Stimulated activated CD4-positive, alpha-beta T cell treated with anti-CD3 and anti-CD28 coated beads, TNF-alpha, amount 100 ng/mL, for 24 hours (primary cell): ENCODE measurements around the gene PBX3.

Experiments
- DNase-seq, 3 experiments: peaks; one replicate each; pipeline ENCODE4 v3.0.0-alpha.2; 2020; ENCODE audit warnings: low read depth in 3 of 3

PBX3 gene

DNA sequence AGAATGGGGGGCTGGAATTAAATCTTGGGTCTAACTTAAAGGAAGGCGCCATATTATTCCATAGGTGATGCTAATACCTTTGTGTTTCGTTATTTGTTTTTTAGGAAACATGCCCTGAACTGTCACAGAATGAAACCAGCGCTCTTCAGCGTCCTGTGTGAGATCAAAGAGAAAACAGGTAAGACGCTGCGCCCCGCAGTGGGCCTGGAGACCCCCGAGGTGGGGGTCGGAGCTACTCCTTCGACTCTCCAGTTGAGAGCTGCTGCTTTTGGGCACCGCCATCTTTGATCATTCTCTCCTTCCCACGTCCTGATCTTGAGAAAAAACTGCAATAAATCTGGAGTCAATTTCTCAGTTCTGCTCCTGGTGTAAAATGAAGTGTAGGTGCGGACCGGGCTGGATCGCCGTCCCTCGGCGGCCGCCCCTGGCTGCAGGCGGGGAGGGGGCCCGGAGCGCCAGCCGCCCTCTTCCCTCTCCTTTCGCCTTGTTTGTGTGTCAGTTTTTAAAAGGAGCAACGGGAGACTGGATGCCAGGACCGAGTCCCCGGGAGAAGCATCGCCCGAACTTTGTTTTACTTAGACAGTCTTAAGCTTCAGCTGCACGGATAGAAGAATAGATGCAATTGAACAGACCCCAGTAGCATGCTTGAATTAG, 1.4 kb downstream of the PBX3 start:
- no peak for DNase-seq

DNA sequence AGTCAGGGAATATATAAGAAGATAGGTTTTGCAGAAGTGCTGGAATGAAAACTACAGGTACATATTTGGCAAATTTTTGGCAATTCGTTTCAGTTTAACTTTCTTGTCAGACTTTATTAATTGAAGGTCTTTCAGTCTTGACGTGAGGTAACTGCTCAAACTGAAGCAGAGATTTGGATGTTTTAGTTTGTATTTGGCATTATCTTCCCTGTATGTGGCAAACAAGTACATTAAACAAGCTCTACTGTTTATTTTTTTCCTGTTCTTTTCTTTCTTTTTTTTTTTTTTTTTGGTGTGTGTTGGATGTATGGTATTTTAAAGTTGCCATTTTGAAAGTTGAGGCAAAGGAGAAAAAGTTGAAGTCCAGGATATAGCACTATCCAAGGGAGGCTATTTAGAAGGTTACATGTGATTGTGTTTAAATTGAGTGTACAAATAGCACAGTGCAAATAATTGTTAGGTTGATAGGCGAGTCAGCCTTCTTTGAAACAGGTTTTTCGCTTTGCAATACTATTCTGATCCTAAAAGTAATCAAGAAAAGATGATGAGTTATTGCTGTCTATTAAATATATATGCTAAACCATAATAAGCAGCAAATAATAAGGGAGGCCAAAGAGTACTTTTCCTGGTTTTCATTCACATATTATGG, 2.2 kb downstream of the PBX3 start:
- no peak for DNase-seq

DNA sequence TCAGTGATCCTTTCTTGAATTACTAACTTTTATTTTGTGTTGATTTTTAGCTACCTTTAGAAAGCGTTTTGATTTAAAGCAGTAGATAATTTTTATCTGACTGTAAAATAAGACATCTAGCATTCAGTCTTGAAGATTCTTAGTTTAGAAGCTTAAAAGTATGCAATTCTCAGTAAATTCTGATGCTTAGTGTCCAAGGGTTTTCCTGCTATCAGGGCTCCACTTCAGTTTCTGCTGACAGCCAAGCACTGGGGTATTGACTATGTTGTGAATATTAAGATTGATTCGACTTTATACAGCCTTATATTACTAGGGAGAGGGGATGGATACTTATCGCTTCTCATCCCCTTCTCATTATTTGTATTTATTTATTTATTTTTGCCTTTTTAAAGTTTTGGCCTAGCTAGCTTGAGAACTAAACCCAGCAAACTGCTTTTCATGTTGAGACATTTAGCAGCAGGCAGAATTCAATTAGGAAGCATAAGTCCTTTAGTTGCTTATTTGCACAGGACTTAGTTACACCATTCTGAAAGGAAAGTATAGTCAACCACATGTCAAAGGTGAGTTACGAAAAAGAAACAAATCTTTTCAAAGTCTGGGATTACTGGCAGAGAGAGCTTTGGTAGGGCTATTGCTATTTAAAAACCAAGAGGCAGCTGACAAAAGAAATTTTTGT, 2.9 kb downstream of the PBX3 start:
- DNase-seq: no peak

DNA sequence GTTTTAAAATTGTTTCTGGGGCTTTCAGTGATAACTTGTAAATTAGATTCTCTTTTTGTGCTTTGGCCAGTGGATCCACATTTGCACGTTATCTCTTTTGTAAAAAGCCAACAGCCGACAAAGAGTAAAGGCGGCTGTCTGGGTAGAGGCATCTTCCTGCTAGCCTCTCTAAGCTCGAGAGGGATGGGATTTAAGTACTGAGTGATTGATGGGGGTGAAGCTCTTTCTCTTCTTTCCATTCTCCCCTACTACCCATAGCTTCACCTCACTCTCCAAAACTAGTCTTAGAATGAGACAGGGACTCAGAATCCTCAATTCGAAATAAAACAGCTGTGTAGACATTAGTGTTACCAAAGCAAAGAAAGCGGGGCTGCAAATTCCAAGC, 3.4 kb downstream of the PBX3 start:
- no peak for DNase-seq

DNA sequence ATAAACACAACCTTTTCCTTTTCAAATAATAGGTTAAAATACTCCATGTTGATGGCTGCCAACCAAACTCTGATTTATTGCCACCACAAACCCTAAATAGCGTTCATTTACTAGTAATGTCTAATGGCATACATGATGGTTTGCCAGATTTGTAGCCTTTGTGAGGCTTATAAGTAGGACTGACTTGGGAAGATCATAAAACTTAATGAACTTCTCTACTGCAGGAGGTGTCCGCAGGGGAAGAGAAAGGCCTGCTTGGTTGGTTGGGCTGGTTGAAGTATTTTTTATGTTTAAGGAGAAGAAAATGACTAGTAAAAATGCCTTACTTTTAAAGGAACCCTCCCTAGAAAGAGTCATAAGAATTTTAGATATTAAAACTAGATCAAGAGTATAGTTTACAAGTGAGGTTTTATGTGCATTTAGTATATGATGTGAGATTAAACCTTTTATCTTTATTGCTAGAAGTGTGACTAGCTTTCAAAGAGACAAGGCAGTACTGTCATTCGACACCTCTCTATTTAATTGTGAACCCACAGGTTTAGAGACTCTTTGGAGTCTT, 5.0 kb downstream of the PBX3 start:
- DNase-seq: no peak

DNA sequence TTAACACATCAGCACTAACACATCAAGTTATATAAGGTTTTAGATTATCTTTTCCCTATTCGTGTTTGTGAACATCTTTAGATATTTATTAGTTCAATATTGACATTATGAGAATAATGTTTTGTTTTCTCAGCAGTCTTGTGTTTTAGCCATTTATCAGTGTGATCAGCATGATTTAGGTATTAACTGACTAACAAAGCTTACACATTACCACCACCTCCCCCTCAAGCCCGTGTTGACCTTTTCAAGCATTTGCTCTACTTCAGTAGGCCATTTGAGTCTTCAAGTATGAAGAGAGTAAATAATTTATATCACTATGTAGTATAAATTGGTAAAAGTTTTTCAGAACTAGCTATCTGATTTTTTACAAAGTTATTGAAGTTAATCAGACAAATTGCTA, 6.9 kb downstream of the PBX3 start:
- DNase-seq: no peak

DNA sequence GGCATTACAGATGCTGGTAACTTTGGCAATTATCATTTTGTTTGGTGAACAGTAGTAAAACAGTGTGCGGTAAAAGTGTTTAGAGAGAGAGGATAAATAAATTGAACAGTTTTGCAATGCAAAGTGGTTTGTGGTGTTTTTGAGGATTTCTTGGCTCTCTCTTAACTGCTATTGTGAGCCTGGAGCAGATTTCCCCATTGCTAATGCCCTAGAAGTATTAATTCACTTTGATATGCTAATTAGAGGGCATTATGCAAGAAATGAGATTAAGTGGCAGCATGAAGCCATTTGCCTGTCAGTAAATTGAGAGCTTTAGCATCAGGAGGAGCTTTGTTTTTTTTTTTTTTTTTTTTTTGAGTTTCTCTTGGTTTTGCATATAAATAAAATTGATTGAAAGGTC, 8.2 kb downstream of the PBX3 start:
- DNase-seq: no peak

DNA sequence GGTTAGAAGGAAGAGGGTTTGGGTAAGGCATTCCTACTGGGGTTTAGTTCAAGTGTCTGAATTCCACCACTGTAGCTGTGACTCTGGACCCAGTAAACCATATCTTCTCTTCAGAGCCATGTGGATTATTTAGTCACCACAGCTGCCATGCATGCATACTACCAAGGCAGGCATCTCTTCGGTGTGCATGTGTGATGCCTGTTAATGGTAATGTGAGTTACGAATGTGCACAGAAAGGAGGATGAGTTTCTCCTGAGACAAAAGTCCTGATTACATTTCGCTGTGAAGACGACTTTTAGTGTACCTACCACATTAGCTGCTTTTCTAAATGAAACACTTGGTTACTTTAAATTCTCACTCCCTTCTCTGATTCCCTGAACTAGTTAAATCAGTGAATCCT, 9.3 kb downstream of the PBX3 start:
- DNase-seq: no peak

DNA sequence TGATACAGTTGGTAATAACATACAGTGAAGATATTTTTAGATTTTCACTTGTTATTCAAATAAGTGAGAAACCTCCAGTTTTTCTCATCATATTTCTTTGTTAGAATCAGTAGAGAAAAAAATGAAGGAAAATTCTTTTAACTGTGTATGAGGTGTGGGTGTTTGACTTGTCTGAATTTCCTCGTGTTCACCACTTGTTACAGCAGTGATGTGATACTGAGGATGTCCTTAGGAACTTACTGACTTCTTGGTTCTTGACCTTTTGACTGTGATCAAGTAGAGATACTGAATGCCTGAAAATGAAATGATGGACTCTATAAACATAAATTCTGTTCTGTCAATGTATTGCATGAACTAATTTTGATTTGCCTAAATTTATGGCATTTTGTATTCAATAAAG, 10.7 kb downstream of the PBX3 start:
- DNase-seq: no peak

DNA sequence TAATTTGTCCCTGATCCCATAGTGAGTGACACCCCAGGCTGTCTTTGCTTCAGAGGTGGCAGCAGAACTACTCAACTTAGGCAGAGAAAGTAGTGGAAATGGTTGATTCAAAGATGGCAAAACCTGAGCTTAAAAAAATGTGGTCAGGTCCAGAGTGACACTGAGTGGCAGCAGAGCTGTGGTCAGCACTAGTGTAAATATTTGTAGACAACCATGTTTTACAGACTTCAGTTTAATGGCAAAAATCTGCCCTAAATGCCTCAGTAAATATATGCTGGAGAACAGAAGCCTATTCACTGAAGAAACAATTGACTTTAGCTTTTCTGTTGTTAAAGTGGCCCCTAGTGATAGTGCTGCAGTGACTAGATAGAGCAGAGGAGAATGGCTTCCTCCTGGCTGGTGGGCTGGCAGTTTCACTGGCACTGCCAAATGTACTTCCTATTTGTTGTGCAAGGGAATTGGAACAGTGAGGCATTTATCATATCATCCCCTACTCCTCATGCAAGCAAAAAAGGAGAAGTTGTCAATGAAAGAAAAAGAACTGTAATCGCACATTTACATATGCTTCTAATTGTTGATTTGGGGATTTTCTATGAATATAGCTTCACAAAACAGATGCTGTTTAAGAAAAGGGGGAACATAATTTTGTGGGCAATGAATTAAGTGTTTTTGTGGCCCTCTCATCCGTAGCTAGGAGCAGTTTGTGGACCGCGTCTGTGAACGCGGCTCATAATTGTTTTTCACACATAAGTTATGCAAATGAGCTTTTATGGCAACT, 12.0 kb downstream of the PBX3 start:
- no peak for DNase-seq

DNA sequence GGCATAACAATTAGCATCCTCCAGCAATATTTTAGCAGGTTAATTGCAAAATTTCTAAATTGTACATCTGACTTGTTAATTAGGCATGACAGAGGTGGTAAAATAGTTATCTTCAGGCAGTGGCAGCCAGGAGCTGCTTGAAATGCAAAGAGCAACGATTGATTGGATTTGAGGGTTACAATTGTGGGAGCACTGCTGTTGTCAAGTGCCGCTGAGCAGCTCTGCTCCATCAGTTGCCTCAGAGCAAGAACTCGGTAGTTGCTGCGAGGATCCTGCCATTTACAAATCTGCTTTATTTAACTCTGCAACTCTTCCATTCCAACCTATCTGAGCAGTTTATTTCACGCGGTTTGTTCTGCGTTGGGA, 12.6 kb downstream of the PBX3 start:
- DNase-seq: no peak

DNA sequence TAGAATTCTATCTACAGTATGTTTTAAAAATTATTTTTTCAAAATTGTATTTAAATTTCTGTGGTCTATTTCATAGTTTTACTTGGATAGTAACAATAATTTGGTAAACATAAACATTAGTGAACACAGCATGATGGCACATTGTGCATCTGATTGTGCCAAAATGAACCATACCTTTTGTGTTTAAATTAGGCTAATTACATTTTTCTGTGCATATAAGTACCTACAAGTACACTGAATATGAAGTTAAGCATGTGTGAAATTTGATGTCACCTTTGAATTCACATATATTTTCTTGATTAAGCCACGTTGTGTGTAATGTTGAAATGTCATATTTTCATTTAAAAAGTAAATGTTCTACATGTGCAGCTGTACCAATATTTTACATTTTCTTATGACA, 13.4 kb downstream of the PBX3 start:
- DNase-seq: no peak

DNA sequence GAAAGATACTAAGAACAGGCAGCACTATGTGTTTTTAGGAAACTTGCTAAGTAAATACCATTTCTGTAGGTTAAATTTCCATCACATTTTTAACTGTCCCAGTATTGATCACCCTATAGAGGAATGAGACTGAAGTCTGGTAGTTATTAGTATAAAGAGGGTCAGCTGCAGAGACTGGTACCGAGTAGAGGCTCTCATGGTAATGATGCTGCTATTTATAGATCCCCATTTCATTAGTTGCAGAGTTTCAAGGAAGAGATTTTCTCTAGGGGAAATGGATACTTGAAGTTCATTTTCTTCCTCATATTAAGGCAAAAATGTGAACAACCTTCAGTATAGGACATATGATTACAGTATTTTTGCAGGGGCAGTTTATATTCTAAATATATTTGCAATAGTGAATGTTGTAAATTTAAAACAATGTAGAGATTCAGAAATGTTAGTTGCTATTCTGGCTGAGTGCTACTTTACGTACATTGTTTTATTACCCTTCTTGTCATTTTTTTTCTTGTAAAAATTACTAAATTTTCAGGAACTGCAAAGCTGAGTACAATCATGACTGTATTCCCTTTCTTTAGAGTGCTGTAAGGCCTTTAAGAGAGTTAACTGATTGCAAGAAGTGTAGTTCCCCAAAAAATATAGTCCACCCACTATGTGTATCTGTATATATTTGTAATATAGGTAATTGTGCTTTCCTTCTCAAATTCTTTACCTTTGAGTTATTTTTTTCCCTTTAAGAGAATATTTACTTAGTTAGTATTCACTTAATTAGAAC, 14.7 kb downstream of the PBX3 start:
- DNase-seq: no peak

DNA sequence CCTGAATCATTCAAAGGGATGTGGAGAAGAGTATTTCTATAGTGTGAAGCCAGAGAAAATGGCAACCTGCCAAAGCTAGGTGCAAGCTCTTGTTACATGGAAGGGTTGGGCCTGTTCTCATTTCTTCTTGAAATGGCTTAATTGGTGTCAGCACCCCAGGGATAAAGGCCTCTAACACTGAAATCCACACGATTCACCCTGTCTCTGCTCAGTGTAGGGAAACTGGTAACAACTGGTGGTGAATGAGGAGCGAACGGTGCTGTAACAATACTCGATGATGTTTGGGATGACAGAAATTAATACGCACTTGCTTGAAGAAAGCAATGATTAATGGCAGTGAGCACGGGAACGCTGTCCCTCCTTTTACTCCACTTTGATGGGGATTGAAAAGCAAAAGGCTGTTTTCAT, 16.2 kb downstream of the PBX3 start:
- no peak for DNase-seq

DNA sequence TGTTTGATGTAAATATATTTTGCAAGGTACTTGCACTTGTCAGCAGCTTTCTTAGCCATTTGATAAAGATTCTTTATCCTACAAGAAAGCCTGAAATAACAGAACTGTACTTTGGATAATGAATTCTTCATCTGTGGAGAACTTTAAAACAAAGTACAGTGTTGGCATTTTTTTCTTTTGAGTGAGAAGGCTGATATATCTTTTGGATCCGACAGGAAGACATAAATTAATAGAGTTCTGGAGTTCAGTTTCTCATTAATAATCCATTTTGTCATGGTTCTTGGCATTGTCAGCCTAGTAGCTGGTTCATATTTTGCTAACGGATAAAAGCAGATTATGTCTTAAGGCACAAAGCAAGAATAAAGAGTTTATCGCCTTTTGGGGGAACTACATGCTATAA, 17.0 kb downstream of the PBX3 start:
- DNase-seq: no peak

DNA sequence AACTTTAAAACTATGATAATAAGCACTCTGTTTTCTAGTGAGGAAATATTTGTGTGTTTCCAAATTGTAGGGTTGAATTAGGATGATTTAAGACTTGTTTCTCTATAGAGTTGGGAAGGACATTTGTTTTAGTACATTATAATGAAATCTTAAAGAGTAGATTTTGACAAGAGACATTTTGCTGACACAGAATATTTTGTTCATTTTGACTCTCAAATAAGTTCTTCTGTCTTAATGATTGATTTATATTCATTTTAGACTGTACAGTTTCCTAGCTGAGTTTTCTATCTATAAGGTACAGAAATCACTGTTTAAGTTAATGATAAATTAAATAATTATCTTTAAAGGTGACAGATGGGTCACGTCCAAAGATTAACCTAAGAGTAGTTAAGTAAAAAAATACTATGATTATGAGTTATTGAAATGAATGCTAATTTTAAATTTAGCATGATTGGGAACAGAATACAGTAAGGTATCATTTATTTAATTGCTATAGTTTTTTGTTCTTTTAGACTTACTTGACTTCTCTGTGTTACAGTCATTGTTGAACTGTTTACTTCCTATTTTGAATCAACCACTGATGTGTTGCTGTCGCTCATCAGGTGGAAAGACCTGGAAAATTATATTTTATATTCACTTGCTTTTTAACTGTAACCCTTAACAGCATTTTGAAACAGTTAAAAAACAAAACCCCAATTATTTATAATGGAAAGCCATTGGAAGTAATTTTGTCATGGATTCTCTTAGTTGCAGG, 19.5 kb downstream of the PBX3 start:
- DNase-seq: no peak

DNA sequence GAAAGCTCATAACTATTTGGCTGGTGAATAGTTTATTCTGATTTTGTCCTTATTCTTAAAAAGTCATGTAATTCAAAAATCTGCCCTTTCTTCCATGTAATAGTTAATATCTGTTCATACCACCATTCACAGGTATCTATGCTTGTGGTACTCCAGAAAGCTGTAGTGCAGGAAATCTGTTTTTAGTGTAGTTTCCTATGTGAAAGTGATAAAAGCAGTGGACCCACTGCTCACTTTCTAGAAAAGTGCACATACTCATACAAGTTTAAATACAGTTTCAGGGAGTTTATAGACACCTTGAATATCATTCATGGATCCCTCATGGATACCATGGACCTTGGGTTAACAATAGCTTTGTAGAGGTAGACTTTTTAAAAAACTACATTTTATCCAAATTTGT, 20.2 kb downstream of the PBX3 start:
- DNase-seq: no peak

DNA sequence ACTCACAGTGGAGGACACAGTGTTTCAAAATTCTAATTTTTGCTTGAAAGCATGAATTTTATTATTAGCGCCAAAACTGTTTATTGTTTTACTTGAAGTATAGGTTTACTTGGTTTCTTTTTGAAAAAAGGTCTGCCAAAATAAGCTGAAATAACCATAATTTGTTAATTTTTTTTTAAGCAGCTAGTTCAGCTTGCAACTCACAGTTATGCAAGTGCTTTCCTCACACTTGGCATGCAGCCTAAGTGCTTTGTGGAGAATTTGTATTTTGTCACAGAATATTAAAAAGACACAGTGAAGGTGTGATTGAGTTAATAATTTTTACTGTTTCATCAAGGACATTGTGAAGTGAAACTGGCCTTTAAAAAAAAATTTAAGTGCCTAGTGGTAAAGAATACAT, 21.6 kb downstream of the PBX3 start:
- DNase-seq: no peak

DNA sequence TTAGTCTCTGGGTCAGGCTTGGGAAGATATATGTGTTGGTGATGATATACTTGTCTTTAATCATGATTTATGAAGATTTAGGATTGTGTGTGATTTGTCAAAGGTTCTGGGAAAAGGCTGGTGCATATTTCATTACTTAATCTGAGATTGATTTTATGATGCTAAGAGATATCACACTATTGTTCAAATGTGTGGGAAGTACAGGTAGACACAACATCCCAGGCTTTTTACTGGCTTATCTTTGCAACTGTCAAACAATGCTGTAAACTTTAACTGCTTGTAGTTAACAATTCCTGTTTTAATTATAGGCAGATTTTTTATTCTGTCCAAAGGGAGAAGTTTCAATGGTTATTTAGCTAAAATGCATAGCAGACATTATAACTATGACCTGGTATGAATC, 23.9 kb downstream of the PBX3 start:
- no peak for DNase-seq

DNA sequence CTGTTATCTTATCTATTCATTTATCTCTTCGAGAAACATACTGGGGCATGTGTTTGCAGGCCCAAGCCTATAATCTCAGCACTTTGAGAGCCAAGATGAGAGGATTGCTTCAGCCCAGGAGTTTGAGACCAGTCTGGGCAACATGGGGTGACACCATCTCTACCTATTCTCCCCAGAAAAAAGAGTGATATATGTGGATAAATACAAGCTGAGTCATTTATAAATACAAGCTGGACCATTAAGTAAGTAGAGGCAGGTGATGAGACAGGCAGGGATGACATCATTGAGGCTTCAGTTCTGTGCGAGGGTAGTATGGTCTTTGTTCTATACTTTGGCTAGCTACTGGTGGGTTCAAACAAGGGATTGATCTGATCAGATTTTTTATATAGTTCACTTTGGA, 25.6 kb downstream of the PBX3 start:
- DNase-seq: no peak

DNA sequence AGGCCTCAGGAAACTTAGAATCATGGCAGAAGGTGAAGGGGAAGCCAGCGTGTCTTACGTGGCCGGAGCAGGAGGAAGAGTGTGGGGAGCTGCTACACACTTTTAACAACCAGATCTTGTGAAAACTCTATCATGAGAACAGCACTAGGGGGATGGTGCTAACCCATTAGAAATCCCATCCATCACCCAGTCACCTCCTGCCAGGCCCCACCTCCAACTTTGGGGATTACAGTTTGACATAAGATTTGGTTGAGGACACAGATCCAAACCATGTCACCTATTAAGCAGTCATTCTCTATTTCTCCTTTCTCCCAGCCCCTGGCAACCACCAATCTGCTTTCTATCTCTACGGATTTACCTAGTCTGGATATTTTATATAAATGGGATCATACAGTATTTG, 26.9 kb downstream of the PBX3 start:
- no peak for DNase-seq
